Heart right ventricle (tissue), 16 donors: ENCODE data around the gene TPM1. TPM values are rescaled to one million over a fixed set of nuclear protein-coding genes. Genes with fewer than 3 reads are reported as not detected.

Source experiments
- ATAC-seq, 8 donors: fragments of 200-7000 bp; cut with Tn5 transposase; one replicate each; pipeline ENCODE4 v1.9.1; 2020; ENCODE audit warnings: mild to moderate bottlenecking in 8 of 8, moderate library complexity in 8 of 8, moderate number of reproducible peaks in 1 of 8
- DNase-seq, 2 donors: peaks; one replicate each; pipeline ENCODE4 v3.0.0-alpha.2; 2020
- H3K27ac ChIP-seq, 10 donors: fragments of 200-600 bp; sonication (generic) in 2 of 10; one replicate each; pipeline versions ENCODE4 v1.5.0 to v1.8.0; 2020 to 2022; ENCODE audit warnings: mild to moderate bottlenecking in 3 of 10
- H3K27me3 ChIP-seq, 7 donors: fragments of 200-600 bp; one replicate each; pipeline ENCODE4 v1.8.0; 2021 to 2022; ENCODE audit warnings: mild to moderate bottlenecking in 2 of 7
- H3K36me3 ChIP-seq, 9 donors: fragments of 200-600 bp; sonication (generic) in 1 of 9; one replicate each; pipeline versions ENCODE4 v1.5.0 to v1.8.0; 2020 to 2022; ENCODE audit warnings: mild to moderate bottlenecking in 2 of 9
- H3K4me1 ChIP-seq, 9 donors: fragments of 200-600 bp; sonication (generic) in 1 of 9; one replicate each; pipeline versions ENCODE4 v1.5.0 to v1.8.0; 2020 to 2022; ENCODE audit warnings: mild to moderate bottlenecking in 4 of 9
- H3K4me3 ChIP-seq, 10 donors: fragments of 200-600 bp; sonication (generic) in 2 of 10; one replicate each; pipeline versions ENCODE4 v1.5.0 to v1.8.0; 2020 to 2022; ENCODE audit warnings: mild to moderate bottlenecking in 7 of 10, moderate library complexity in 2 of 10
- H3K9me3 ChIP-seq, 11 donors: fragments of 200-600 bp in 10 of 11; sonication (generic) in 2 of 11; one replicate each; pipeline versions ENCODE4 v1.5.0 to v1.8.0; 2013 to 2022; ENCODE audit warnings: mild to moderate bottlenecking in 2 of 11, control low read depth in 1 of 11, moderate library complexity in 1 of 11
- CTCF ChIP-seq, 9 donors: fragments of 200-600 bp; sonication (generic) in 2 of 9; IDR thresholded peaks; one replicate each; pipeline versions ENCODE4 v1.5.0 to v1.8.0; 2021 to 2022; ENCODE audit warnings: antibody characterized with exemption in 9 of 9, mild to moderate bottlenecking in 5 of 9, moderate library complexity in 1 of 9
- WGBS, 2 donors: extraction: QIAGEN DNeasy Blood & Tissue Kit; methylation state at CpG; one replicate each; pipeline ENCODE4 v1.1.7; 2013; ENCODE audit warnings: inconsistent platforms in 1 of 2; 5-methylcytosine and 5-hydroxymethylcytosine counted together
- intact Hi-C, 10 donors: fragments of 100-400 bp; cut with DNase I; formaldehyde crosslinking; loops; one replicate each; pipeline versions ENCODE4 v1.11.1 to v1.14.2; 2022
- polyA plus RNA-seq, 2 donors: library from polyadenylated mRNA; stranded (reverse); fragments of 200-250 nt; gene quantifications; one replicate each; pipeline ENCODE4 v1.2.3, GENCODE V29; 2013
- total RNA-seq, 10 donors: library from RNA; stranded (reverse); fragmentation: NEBNext Ultra II Directional in 3 of 10; extraction: Animal tissue kit (Norgen Biotek cat#: 25700) in 3 of 10; gene quantifications; one replicate each; pipeline versions ENCODE4 v1.2.1 to v1.2.4, GENCODE V29; 2021 to 2023
- donor health status: Arrhythmogenic right ventricular cardiomyopathy.
- donor health status: ischemic (EF 13 %, LVEDD 7.1; RV severe dilation, severe dysfunction).
- donor health status: healthy with polysubstance abuse.
- donor health status: DM: no; HTN: yes; CAD: no.
- donor health status: DM: no; HTN: no; CAD: no.
- donor health status: ischemic (EF 25% LVEDD 6.9; RV normal size, moderate dysfunction).
- donor health status: ischemic (EF 25% LVEDD 5.7; RV mildly dilated, moderate dysfunction).
- donor health status: healthy.
- donor health status: DM: yes; HTN: yes; CAD: no.
- donor health status: Ischemic cardiomyopathy.
- donor health status: ischemic (EF 35%, LVEDD 5.7; RV mildly dilated, moderate dysfunction).
- donor health status: nonischemic (EF 11% LVEDD 7.7; RV severe dilation, severe dysfunction).
- donor health status: DM: yes; HTN: yes; CAD: no.
- donor health status: PGD.
- donor health status: ischemic (EF 29% LVEDD 5.4; RV normal size, mild dysfunction).
- donor health status: nonischemic (EF 23%, LVEDD 6.1; RV moderate dilation, normal function).

The TPM1 gene
- total and polyA plus RNA-seq, 12 donors, result 10,066 to 18,091 (median 14,403) TPM

DNA sequence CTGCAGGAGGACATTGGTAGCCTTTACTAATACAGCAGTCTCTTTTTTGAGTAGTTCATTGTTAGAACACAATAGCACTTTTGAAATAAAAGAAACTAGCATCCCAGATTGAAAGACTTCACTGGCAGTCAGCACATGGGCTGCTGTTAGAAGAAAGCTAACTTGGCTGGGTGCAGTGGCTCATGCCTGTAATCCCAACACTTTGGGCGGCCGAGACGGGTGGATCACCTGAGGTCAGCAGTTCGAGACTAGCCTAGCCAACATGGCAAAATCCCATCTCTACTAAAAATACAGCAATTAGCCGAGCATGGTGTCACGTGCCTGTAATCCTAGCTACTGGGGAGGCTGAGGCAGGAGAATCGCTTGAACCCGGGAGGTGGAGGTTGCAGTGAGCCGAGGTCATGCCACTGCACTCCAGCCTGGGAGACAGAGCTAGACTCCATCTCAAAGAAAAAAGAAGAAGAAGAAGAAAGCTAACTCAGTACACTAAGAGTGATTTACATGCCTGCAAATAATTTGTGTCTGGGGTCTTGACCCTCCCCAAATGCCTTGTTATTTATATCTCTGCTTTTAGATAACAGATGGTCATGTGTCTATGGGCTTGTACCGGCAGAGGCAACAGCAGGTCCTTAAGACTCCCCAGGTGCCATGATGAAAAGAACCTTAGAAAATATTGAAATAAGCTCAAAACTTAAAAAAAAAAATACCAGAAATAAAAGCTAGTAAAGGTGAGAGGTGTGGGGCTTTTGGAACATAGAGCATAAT, 9.7 kb downstream of the TPM1 start:
- no peak for TF ChIP-seq CTCF (IDR thresholded peaks at IDR 0.05)
- intact Hi-C loops, result loop anchor here in 1 of 10 donors (2.0 kb wide), 1 partner anchor 69 kb away; the partner anchor contains the start of gene LACTB
- Histone ChIP-seq H3K9me3 (no peaks in the 10 kb centered on the region), H3K27me3 (peaks cover 0 to under 1% (median 0%) of the 10 kb centered on the region in 7 donors), H3K36me3 (peaks cover 0 to 44% (median 21%) of the 10 kb centered on the region in 9 donors), H3K4me3 (peak overlapping the region in 6 of 10 donors; percentile 0 to 32 (median 8)), H3K27ac (peak overlapping the region; percentile 88 to 99 (median 96)), H3K4me1 (peaks cover 37 to 95% (median 88%) of the 10 kb centered on the region in 9 donors)
- 27 to 53% methylated on average over 10 of the region's 10 CpGs for WGBS, 2 donors
- ATAC-seq (no peak), DNase-seq (no peak)

DNA sequence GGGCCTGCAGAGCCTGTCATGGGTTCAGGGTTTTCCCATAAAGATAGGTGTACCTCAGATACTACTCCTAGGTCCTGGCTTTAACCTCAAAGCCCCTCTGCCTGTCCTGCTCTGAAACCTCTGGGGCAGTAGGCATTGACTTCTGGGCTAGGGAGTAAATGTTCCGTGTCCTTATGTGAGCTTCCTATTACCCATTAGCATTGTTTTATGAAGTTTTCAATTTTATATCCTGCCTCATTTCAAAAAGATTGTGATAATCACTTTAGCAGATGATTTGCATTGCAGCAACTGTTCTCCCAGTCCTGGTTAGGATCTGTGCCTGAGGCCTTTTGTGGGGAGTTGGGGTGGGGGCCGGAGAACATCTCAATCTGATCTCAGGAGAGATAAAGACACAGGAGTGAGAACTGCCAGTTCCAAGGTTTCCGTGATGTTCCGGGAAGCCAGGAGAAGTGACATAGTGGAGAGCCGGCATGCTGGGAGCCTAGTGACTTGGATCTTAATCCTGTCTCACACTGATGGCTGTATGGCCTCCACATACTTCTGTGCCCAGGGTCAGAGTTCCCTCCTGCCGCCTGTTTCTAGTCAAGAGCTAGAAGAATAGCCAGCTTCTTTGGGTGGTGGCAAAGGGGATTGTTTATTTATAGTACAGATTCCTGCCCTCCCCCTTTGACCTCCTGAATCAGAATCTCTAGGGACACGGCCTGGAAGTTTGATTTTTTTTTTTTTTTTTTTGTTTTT, 10.6 kb downstream of the TPM1 start:
- ATAC-seq, result peak; percentile 13 to 68 (median 48)
- Histone ChIP-seq H3K4me3 (peak overlapping the region in 8 of 10 donors; percentile 0 to 32 (median 11)), H3K36me3 (peaks cover 0 to 51% (median 30%) of the 10 kb centered on the region in 9 donors), H3K27ac (peak overlapping the region; percentile 88 to 99 (median 96)), H3K27me3 (no peaks in the 10 kb centered on the region), H3K4me1 (peaks cover 33 to 96% (median 88%) of the 10 kb centered on the region in 9 donors), H3K9me3 (no peaks in the 10 kb centered on the region)
- TF ChIP-seq CTCF (IDR thresholded peaks at IDR 0.05), result no peak
- intact Hi-C loops, result loop anchor here in 1 of 10 donors (2.0 kb wide), 1 partner anchor 68 kb away; the partner anchor contains the start of gene LACTB
- WGBS, 2 donors, result 13 to 17% methylated on average over 7 of the region's 7 CpGs
- peak; percentile 36 to 75 for DNase-seq

DNA sequence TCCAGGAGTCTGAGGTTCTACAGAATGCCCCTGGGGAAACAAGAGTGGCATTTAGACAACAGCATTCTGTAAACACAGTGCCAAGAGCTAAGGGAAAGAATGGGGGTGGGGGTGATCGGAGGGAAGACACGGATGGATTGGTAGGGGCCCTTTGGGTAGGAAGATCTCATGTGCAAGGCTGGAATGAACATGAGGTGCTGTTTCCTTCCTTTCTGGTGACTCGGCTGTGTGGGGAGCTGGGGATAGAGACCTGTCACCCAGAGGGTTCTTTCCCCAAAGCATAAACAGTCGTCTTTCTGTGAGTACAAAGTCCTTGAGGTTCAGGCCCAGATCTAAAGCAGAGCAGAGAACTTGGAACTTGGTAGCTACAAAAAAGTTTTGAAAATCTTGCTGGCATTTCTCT, 11.7 kb downstream of the TPM1 start:
- DNase-seq, result no peak
- no peaks in the 10 kb centered on the region for H3K27me3 ChIP-seq
- H3K4me3 ChIP-seq, result peak overlapping the region in 2 of 10 donors; percentile 4 to 18
- 27 to 44% methylated on average over 4 of the region's 4 CpGs for WGBS, 2 donors
- intact Hi-C loops, result no loop called here
- peak overlapping the region; percentile 88 to 99 (median 96) for H3K27ac ChIP-seq
- peaks cover 0 to 62% (median 41%) of the 10 kb centered on the region in 9 donors for H3K36me3 ChIP-seq
- H3K9me3 ChIP-seq, result no peaks in the 10 kb centered on the region
- no peak for TF ChIP-seq CTCF (IDR thresholded peaks at IDR 0.05)
- no peak for ATAC-seq
- peaks cover 33 to 100% (median 94%) of the 10 kb centered on the region in 9 donors for H3K4me1 ChIP-seq

- 36 to 45% methylated on average over 1 of the region's 1 CpG for WGBS, 2 donors
- intact Hi-C loops, result no loop called here
Observed at GRCh38 chr15:63054985-63055384, 12.4 kb downstream of the TPM1 start.

More at GRCh38 chr15:63054985-63055384, 12.4 kb downstream of the TPM1 start:
- TF ChIP-seq CTCF (IDR thresholded peaks at IDR 0.05), result no peak
- peak overlapping the region in 9 of 10 donors; percentile 48 to 99 (median 93) for H3K27ac ChIP-seq
- H3K4me3 ChIP-seq, result peak overlapping the region in 1 of 10 donors; percentile 5
- DNase-seq (no peak), ATAC-seq (no peak)
- no peaks in the 10 kb centered on the region for H3K27me3 ChIP-seq
- no peaks in the 10 kb centered on the region for H3K9me3 ChIP-seq
- H3K4me1 ChIP-seq, result peaks cover 33 to 100% (median 93%) of the 10 kb centered on the region in 9 donors
- H3K36me3 ChIP-seq, result peaks cover 0 to 64% (median 48%) of the 10 kb centered on the region in 9 donors
